ENCODE measurements around the gene YWHAE. TPM values are rescaled to one million over a fixed set of nuclear protein-coding genes. Genes with fewer than 3 reads are reported as not detected.

YWHAE gene
- total RNA-seq, 2 donors from 2014 or later = 643 to 716 TPM

DNA sequence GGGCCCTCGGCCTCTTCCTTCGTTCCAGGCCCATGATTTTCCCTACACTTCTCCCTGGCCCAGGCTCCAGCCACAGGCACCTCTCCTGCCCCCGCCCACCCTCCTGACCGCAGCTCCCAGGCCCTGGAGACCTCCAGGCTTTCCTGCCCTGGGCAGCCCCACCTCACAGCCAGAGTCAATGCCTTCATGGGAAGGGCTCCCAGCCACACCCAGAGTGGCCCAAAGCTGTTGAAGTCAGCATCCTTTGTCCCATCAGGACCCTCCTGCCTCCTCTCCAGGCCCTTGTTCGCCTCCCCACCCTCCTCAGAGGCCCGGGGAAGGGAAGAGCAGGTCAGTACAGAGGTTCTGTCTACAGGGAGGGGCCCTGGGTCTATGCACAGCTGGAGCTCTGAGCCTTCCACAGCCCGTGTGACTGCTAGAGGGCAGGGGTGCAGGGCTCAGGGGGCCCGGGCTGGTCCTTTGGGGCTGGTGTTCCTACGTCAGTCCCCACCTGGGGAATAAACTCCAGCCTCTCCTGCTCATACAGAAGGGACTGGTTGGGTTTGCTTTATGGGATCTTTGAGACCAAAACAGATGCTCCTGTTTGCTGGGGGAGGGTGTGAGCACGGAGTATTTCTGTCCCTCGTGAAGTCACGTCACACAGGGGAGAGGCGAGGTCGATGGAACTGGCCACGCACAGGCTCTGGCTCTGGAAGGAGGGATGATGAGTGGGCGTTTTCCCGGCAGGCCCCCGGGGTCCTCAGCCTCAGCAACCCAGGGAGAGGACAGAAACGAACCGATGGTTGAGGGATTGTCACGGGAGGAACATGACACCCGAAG is 100.3 kb downstream of the YWHAE start:
- intact Hi-C loops (cut with DNase I) = no loop called here
- no peak for DNase-seq (ENCODE audit: low spot score)
- H3K4me1 ChIP-seq (replicated peaks) = no peaks in the 10 kb centered on the region
- H3K4me3 ChIP-seq = no peak overlapping the region
- no peaks in the 10 kb centered on the region for H3K9me3 ChIP-seq
- no peaks in the 10 kb centered on the region for H3K36me3 ChIP-seq
- 84% methylated on average over 22 of the region's 22 CpGs for WGBS
- TF ChIP-seq POLR2A (IDR thresholded peaks at IDR 0.05) (no peak), POLR2AphosphoS5 (IDR thresholded peaks at IDR 0.05) (no peak)
- TF ChIP-seq, protein P1, sequence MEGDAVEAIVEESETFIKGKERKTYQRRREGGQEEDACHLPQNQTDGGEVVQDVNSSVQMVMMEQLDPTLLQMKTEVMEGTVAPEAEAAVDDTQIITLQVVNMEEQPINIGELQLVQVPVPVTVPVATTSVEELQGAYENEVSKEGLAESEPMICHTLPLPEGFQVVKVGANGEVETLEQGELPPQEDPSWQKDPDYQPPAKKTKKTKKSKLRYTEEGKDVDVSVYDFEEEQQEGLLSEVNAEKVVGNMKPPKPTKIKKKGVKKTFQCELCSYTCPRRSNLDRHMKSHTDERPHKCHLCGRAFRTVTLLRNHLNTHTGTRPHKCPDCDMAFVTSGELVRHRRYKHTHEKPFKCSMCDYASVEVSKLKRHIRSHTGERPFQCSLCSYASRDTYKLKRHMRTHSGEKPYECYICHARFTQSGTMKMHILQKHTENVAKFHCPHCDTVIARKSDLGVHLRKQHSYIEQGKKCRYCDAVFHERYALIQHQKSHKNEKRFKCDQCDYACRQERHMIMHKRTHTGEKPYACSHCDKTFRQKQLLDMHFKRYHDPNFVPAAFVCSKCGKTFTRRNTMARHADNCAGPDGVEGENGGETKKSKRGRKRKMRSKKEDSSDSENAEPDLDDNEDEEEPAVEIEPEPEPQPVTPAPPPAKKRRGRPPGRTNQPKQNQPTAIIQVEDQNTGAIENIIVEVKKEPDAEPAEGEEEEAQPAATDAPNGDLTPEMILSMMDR (IDR thresholded peaks at IDR 0.05) = no peak
- H3K27me3 ChIP-seq (replicated peaks; ENCODE audit: insufficient read depth) = no peaks in the 10 kb centered on the region
- no peak overlapping the region for H3K27ac ChIP-seq

DNA sequence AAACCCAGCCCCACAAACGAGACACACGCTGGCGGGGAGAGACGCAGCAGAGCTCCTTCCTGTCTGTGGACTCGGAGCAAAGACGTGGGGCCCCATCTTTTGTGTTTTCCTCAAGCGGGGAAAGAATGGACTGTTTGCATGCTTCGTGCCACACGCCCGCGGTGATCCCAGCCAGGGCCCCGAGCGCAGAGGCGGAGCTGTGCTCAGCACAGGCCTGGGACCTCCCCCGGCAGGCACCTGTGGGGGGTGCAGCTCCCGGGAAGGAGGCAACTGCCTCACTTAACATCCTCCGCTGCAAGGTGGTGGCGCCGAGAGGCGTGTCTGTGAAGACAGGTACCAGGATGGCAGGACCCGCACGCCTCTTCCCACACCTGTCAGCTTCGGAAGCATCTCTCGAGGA is 101.4 kb downstream of the YWHAE start:
- WGBS = 13% methylated on average over 24 of the region's 24 CpGs
- H3K4me3 ChIP-seq = no peak overlapping the region
- intact Hi-C loops (cut with DNase I) = no loop called here
- no peaks in the 10 kb centered on the region for H3K4me1 ChIP-seq (replicated peaks)
- no peak overlapping the region for H3K27ac ChIP-seq
- no peak for TF ChIP-seq POLR2A (IDR thresholded peaks at IDR 0.05)
- no peak for TF ChIP-seq POLR2AphosphoS5 (IDR thresholded peaks at IDR 0.05)
- TF ChIP-seq, protein P1 (IDR thresholded peaks at IDR 0.05) = no peak
- H3K27me3 ChIP-seq (replicated peaks; ENCODE audit: insufficient read depth) = no peaks in the 10 kb centered on the region
- H3K9me3 ChIP-seq = no peaks in the 10 kb centered on the region
- no peak for DNase-seq (ENCODE audit: low spot score)
- H3K36me3 ChIP-seq = no peaks in the 10 kb centered on the region

Small RNA genes lying within 50 kb of the gene (small RNA-seq; reads per million reads assigned to genes)
- 0 reads per million in 2 donors for gene AC032044.2

Other genes starting within 250 kb of the YWHAE start
- 10 to 100 TPM; 80.7 to 82.7 TPM for gene ABR, start 220.2 kb downstream of the YWHAE start, total RNA-seq
- not detected for gene BHLHA9, start 129.8 kb downstream of the YWHAE start, total RNA-seq
- gene TRARG1, start 120.6 kb downstream of the YWHAE start, total RNA-seq = under 1 TPM in 1 of 2 donors, not detected in 1; 0.40 TPM
- gene CRK, start 56.0 kb upstream of the YWHAE start, total RNA-seq = 10 to 100 TPM; 52.6 to 77.7 TPM
- gene MYO1C, start 92.5 kb upstream of the YWHAE start, total RNA-seq = 100 to 1,000 TPM in 1 of 2 donors, 10 to 100 TPM in 1; 94.4 to 120 TPM
- gene INPP5K, start 116.4 kb upstream of the YWHAE start, total RNA-seq = 10 to 100 TPM; 82.7 to 87.4 TPM
- 10 to 100 TPM; 51.6 to 57.5 TPM for gene PITPNA, start 162.6 kb upstream of the YWHAE start, total RNA-seq
- 10 to 100 TPM; 11.8 to 14.8 TPM for gene SLC43A2, start 228.6 kb upstream of the YWHAE start, total RNA-seq
- 10 to 100 TPM; 11.0 to 14.5 TPM for gene SCARF1, start 245.5 kb upstream of the YWHAE start, total RNA-seq
- gene RILP, start 249.6 kb upstream of the YWHAE start, total RNA-seq = 10 to 100 TPM; 16.9 to 24.4 TPM